Activated naive CD8-positive, alpha-beta T cell (primary cell): ENCODE measurements around the gene MYBPC1.

Experiments
- H3K27ac Mint-ChIP-seq: one replicate; pipeline ENCODE4 v1.8.0; 2021; ENCODE audit warnings: mixed read lengths
- H3K27me3 Mint-ChIP-seq: one replicate; pipeline ENCODE4 v1.8.0; 2021; ENCODE audit warnings: mixed read lengths
- H3K36me3 Mint-ChIP-seq: one replicate; pipeline ENCODE4 v1.8.0; 2021; ENCODE audit warnings: mixed read lengths
- H3K4me1 Mint-ChIP-seq: one replicate; pipeline ENCODE4 v1.8.0; 2021; ENCODE audit warnings: low read depth, mixed read lengths
- H3K4me3 Mint-ChIP-seq: one replicate; pipeline ENCODE4 v1.8.0; 2021; ENCODE audit warnings: mild to moderate bottlenecking, mixed read lengths
- H3K9me3 Mint-ChIP-seq: one replicate; pipeline ENCODE4 v1.8.0; 2021; ENCODE audit warnings: low read depth, mixed read lengths

The MYBPC1 gene

DNA sequence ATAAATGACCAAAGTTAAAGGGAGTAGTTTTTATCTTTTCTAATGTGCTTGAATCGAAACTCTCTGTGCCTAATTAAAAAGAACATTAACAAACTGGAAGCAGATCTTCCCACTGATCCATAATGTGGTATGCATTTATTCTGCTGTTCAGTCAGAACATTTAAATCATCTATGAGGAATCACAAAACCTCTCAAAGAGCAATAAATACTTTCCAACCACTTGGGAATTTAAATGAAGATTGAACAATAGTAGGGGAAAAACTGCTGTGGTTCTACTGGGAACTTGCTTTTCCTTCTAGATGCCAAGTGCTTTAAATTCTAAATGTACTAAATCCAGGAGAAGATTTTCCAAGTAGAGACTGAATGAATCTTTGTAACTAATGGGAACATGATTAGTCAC is 90.3 kb downstream of the MYBPC1 start:
- H3K36me3 Mint-ChIP-seq = peaks cover 2% of the 10 kb centered on the region
- H3K9me3 Mint-ChIP-seq = no peaks in the 10 kb centered on the region
- no peak overlapping the region for H3K4me3 Mint-ChIP-seq
- no peak overlapping the region for H3K27ac Mint-ChIP-seq
- H3K27me3 Mint-ChIP-seq = peaks cover 5% of the 10 kb centered on the region
- H3K4me1 Mint-ChIP-seq = no peaks in the 10 kb centered on the region

DNA sequence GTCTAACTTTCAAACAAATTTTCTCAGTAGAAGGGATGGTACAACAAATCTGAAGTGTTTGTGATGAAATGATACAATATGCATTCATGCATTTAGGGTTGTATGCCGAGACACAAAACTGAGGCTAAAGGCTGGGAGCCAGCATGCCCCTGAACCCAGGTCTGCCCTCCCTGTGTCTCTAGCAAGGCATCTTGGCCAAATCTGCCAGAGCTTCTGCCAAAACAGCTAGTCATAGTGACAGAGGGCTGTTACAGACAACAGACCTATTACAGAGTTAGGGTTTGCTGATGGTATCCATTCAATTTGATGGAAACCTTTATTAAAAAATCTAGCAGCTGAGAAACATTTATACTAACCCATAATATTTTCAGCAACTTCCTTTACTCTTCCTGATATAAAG is 91.4 kb downstream of the MYBPC1 start:
- Mint-ChIP-seq H3K4me3 (no peak overlapping the region), H3K27ac (no peak overlapping the region), H3K4me1 (no peaks in the 10 kb centered on the region), H3K27me3 (peaks cover 5% of the 10 kb centered on the region), H3K9me3 (no peaks in the 10 kb centered on the region), H3K36me3 (peaks cover 2% of the 10 kb centered on the region)

DNA sequence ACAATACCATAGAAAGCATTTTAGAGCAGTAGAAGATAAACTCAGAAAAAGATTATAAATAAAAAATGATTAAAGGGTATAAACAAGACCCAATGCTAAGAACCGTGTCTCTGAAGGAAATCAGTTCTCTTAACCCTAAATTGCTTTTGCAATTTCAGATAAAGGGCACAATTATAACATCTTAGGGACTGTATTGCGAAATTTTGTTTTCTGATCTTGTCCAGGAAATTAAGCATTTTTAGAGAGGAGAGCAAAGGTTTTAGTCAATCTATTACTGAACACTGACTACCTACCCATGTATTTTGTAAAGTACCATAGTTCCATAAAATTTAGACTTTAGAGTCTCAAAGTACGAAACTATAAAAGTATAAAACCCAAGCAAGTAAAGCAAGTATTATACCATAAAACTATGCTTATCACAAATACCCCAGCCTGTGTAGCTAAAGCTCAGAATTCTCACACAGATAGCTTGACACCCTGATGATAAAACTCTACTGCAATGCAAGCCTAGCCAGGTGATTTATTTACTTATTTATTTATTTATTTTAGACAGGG is 95.8 kb downstream of the MYBPC1 start:
- no peaks in the 10 kb centered on the region for H3K9me3 Mint-ChIP-seq
- peaks cover 4% of the 10 kb centered on the region for H3K4me1 Mint-ChIP-seq
- peaks cover 1% of the 10 kb centered on the region for H3K27me3 Mint-ChIP-seq
- H3K4me3 Mint-ChIP-seq = no peak overlapping the region
- H3K27ac Mint-ChIP-seq = no peak overlapping the region
- H3K36me3 Mint-ChIP-seq = no peaks in the 10 kb centered on the region

DNA sequence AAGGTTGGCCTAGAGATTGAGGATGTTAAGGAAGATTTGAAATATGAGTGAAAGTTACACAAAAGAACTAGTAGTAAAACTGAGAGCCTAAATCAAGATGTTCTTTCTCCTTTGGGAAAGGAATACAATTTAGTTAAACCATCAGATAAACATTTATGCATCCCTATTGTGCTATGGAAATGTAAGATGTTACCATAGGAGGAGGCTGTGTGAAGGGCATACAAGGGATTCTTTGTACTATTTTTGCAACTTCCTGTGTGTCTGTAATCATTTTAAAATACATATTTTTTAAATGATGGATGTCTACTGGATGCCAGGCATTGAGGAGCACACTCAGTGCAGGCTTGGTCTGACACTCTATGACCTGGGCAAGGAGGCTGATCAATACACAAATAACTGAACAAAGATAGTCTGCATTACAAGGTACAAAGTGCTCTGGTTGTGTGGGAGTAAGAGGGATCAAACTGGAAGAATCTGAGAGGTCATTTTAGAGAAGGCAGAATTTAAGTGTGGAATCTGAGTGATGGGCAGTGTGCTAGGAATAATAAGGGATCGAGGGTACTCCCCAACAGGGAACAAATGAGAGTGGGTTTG is 96.8 kb downstream of the MYBPC1 start:
- Mint-ChIP-seq H3K9me3 (no peaks in the 10 kb centered on the region), H3K4me1 (peaks cover 12% of the 10 kb centered on the region), H3K36me3 (no peaks in the 10 kb centered on the region), H3K27ac (no peak overlapping the region), H3K27me3 (peaks cover 1% of the 10 kb centered on the region), H3K4me3 (no peak overlapping the region)

DNA sequence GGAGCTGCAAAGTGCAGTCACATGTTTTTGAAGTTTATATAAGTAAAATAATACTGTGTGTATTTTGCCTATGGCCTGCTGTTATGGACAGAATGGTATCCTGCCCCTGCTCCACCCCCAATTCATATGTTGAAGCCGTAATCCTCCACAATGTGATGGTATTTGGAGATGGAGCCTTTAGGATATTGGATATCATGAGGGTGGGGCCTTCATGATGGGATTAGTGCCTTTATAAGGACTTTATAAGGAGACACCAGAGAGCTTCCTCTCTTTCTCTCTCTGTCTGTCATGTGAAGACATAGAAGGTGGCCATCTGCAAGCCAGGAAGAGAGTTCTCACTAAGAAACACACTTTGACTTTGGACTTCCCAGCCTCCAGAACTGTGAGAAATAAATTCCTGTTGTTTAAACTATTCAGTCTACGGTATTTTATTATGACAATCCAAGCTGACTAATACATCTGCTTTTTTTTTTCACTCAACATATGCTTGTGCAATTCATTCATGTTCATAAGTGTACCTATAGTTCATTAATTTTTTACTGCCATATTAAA is 99.6 kb downstream of the MYBPC1 start:
- peaks cover under 1% of the 10 kb centered on the region for H3K27me3 Mint-ChIP-seq
- H3K9me3 Mint-ChIP-seq = no peaks in the 10 kb centered on the region
- no peak overlapping the region for H3K4me3 Mint-ChIP-seq
- H3K4me1 Mint-ChIP-seq = peaks cover 24% of the 10 kb centered on the region
- H3K36me3 Mint-ChIP-seq = no peaks in the 10 kb centered on the region
- H3K27ac Mint-ChIP-seq = no peak overlapping the region

DNA sequence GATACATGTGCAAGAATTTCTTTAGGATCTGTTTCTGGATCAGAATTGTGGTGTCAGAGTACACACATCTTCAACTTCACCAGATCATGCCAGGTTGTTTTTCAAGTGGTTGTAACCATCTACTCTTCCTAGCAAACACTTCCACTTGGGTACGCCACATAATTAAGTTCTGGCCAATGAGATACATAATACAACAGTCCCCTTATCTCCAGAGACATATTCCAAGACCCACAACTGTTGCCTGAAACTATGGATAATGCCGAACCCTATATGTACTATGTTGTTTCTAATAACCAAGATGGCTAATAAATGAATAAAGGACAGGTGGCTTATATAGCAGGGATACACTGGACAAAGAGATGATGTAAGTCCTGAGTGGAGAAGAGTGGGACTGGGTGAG is 100.2 kb downstream of the MYBPC1 start:
- no peak overlapping the region for H3K27ac Mint-ChIP-seq
- peaks cover 28% of the 10 kb centered on the region for H3K4me1 Mint-ChIP-seq
- H3K27me3 Mint-ChIP-seq = no peaks in the 10 kb centered on the region
- H3K9me3 Mint-ChIP-seq = no peaks in the 10 kb centered on the region
- no peaks in the 10 kb centered on the region for H3K36me3 Mint-ChIP-seq
- no peak overlapping the region for H3K4me3 Mint-ChIP-seq

DNA sequence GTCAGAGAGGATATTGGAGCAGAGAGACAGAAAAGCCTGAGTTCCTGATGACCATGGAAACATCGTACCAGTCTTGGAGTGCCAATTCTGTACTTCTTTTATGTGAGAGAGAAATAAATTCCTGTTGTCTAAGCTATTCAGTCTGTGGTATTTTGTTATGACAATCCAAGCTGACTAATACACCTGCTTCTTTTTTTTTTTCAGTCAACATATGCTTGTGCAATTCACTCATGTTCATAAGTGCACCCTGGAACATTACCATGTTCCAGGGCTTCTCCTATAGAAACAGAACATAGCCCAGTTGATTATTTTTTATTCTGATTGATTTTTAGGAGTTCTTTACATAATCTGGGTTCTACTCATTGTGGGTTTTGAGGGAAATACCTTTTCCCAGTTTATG is 100.9 kb downstream of the MYBPC1 start:
- peaks cover 35% of the 10 kb centered on the region for H3K4me1 Mint-ChIP-seq
- no peaks in the 10 kb centered on the region for H3K27me3 Mint-ChIP-seq
- H3K27ac Mint-ChIP-seq = no peak overlapping the region
- H3K4me3 Mint-ChIP-seq = peak overlapping the region; percentile 3
- H3K36me3 Mint-ChIP-seq = no peaks in the 10 kb centered on the region
- H3K9me3 Mint-ChIP-seq = no peaks in the 10 kb centered on the region

DNA sequence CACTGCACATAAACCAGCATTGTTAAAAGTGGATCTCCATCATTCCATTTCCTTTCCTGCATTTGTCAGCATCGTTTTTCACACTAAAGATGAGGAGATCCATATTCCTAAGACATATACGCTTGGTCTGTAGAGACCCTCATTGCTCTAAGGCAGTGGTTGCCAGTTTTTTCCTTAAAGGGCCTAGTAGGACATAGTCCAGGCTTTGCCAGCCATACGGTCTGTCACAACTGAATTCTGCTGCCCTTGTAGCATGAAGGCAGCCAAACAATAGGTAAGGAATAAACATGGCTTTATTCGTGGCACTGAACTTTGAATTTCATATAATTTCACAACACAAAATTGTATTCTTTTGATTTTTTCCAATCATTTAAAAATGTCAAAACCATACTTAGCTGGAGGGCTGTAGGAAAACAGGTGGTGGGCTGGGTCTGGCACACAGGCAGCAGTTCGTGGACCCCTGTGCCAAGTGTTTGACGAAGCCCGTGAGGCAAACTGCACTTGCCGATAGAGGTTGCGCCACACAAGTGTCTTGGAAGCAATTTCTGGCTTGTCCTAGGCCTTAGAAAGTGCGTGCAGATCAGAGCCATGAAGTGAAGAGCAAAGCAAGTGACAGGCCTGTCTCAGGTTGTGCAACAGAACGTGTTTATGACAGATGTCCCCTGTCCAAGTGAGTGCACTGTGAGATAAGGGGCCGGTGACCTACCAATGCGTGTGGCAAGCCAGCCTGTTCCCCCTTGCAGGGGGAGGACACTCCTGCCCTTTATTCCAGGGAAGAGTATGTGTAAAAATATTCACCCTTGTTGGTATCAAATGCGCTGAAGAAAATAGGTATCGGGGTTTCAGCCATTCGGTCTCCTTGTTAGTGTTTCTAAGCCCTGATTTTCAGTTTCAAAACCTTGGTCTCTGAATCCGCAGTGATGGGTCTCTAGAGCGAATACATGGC is 101.8 kb downstream of the MYBPC1 start:
- Mint-ChIP-seq H3K27me3 (no peaks in the 10 kb centered on the region), H3K4me3 (peak overlapping the region; percentile 91), H3K4me1 (peaks cover 42% of the 10 kb centered on the region), H3K36me3 (no peaks in the 10 kb centered on the region), H3K27ac (peak overlapping the region; percentile 41), H3K9me3 (no peaks in the 10 kb centered on the region)

DNA sequence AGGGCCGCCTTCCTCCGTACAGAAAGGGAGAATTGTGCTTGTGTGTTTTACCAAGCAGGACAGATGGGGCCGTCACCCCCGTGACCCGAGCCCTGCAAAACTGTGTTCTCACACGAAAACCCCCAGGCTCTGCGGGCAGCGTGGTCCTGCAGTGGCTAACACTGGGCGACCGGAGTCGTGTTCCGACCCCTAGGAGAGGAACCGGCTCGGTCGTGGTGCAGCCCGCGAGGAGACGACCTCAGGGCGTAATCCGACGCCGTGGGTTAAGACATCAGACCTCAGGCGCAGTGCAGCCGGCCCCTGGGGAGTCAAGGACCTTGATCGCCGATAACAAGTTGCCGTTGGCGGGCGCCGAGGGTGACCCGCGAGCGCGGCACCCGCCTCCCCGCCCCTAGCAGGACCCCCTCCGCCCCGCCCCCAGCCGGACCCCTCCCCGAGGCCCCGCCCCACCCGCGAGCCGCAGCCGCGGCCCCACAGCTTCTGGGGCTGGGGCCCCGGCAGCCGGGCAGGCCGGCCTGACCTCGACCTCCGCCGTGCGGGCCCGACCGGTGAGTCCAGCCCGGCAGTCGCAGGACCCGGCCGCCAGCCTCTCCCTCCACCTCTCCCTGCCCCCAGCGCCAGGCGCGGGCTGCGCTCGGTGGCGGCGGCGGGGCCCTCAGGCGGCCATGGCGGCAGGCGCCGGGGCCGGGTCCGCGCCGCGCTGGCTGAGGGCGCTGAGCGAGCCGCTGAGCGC is 102.6 kb downstream of the MYBPC1 start, which contains the start of gene CHPT1:
Gene CHPT1 (plus strand): TSS at position 444 of the 733 bp plus-strand sequence. CDS start 222 bp downstream, at position 666.
- H3K4me1 Mint-ChIP-seq = peaks cover 47% of the 10 kb centered on the region
- peak within 1 kb of the TSS; percentile 86 for H3K27ac Mint-ChIP-seq
- peak within 1 kb of the TSS; percentile 92 for H3K4me3 Mint-ChIP-seq
- H3K27me3 Mint-ChIP-seq = no peaks in the 10 kb centered on the region
- H3K36me3 Mint-ChIP-seq = no peaks in the 10 kb centered on the region
- H3K9me3 Mint-ChIP-seq = no peaks in the 10 kb centered on the region

DNA sequence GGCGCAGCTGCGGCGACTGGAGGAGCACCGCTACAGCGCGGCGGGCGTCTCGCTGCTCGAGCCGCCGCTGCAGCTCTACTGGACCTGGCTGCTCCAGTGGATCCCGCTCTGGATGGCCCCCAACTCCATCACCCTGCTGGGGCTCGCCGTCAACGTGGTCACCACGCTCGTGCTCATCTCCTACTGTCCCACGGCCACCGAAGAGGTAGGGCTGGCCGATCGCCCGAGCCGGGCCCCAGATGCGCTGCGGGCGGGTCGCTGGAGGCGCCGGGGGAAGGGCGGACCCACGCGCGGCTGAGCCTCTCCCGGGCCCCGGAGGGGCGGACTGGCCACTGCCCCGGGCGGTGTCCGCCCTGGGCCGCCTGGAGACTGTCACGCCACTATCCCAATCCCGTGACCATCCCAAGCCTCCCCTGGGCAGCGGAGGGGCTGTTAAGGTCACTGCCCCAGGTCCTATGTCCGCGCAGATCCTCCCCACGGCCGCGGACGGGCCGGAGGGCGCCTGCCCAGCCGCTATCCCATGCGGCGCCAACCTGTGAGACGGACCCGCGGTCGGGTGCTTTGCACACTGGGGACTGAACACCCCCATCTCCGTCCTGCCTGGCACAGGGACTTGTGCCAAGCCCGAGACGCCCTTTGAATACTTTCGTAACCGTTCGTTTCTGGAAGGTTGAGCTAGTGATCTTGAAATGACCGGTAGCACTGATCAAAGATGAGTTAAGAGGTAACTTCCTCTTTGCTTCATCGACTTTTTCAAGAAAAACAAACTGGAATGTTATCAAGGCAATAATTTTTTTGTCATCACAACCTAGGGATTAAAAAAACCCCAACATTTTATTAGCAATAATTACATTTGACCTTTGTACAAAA is 103.4 kb downstream of the MYBPC1 start:
- Mint-ChIP-seq H3K9me3 (no peaks in the 10 kb centered on the region), H3K27ac (peak overlapping the region; percentile 86), H3K4me1 (peaks cover 47% of the 10 kb centered on the region), H3K4me3 (peak overlapping the region; percentile 92), H3K36me3 (no peaks in the 10 kb centered on the region), H3K27me3 (no peaks in the 10 kb centered on the region)

DNA sequence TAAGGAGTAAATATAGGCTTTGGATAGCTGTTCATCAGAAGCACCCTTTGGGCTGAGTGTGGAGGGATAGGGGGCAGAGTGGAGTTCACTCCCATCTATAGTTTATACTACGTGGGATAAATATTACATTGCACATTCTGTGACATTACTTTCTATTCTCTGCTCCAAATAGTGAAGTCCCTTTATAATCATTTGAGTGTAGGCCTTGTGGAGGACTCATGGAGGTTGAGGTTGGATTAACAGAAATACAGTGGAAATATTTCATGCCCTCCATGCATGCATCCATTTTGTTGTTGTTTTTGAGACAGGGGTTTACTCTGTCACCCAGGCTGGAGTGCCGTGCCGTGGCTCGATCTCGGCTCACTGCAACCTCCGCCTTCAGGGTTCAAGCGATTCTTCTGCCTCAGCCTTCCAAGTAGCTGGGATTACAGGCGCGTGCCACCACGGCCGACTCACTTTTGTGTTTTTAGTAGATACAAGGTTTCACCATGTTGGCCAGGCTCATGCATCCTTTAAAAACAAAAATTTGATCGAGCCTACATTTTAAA is 104.1 kb downstream of the MYBPC1 start:
- Mint-ChIP-seq H3K4me1 (peaks cover 47% of the 10 kb centered on the region), H3K9me3 (no peaks in the 10 kb centered on the region), H3K36me3 (no peaks in the 10 kb centered on the region), H3K27ac (peak overlapping the region; percentile 86), H3K4me3 (peak overlapping the region; percentile 92), H3K27me3 (no peaks in the 10 kb centered on the region)

DNA sequence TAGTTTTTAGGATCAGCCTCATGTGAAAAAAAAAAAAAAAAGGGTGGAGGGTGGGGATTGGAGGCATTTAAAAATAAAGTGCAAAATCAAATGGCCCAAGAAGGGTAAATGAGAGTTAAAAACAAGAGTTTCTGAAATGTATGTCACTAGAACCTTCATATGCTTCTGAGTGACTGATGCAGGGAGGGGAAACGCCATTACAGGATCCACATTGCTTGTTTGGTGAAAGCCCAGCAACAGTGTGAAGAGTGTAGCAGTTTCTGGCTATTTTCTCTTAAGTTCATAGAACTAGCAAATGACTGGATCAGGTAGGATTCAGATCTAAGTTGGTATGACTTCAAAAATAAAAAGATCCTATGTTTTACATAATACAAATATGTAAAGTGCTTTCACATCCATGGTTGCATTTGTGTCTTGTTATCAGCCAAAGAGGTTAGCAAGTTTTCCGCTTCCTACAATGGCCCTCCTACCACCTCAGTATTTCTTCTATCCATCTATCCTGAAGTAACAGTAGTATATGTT is 105.6 kb downstream of the MYBPC1 start:
- H3K27ac Mint-ChIP-seq = peak overlapping the region; percentile 42
- H3K27me3 Mint-ChIP-seq = no peaks in the 10 kb centered on the region
- H3K36me3 Mint-ChIP-seq = no peaks in the 10 kb centered on the region
- H3K4me3 Mint-ChIP-seq = peak overlapping the region; percentile 47
- H3K9me3 Mint-ChIP-seq = no peaks in the 10 kb centered on the region
- peaks cover 45% of the 10 kb centered on the region for H3K4me1 Mint-ChIP-seq

DNA sequence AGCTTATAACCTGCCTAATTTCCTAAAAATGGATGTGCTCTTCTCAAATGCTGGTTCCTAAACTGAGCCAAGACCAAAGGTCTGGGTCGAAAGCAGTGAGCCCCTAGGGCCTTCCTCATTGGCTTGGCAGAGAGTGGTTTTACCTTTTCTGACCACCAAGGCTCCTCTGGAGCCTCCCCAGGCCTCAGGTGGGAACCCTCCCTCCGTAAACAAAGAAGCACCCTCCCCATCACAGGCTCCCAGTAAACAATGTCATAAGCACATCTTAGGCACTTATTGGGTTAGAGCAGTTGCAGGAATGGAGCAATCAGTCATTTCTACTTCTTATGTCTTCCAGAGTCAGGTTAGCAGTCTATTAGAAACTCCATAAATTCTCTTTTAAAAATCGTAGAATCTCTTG is 108.7 kb downstream of the MYBPC1 start:
- no peaks in the 10 kb centered on the region for H3K36me3 Mint-ChIP-seq
- H3K27ac Mint-ChIP-seq = no peak overlapping the region
- H3K27me3 Mint-ChIP-seq = no peaks in the 10 kb centered on the region
- no peaks in the 10 kb centered on the region for H3K9me3 Mint-ChIP-seq
- H3K4me3 Mint-ChIP-seq = no peak overlapping the region
- peaks cover 33% of the 10 kb centered on the region for H3K4me1 Mint-ChIP-seq
